C4-2B (cell line): ENCODE measurements around the gene TCFL5.
A peak's percentile ranks its signal among the peaks of the same experiment; 100 is the strongest.

ENCODE experiments used
- H3K27ac ChIP-seq: fragments of 450-650 bp; 2 replicates; pipeline ENCODE4 v1.5.1; 2017
- ZFX ChIP-seq: fragments of 450-650 bp; IDR thresholded peaks from 2 replicates; pipeline ENCODE4 v1.6.1; 2017
- TF ChIP-seq, protein P1 (sequence below): fragments of 450-650 bp; conservative IDR thresholded peaks from 2 replicates; pipeline ENCODE4 v1.5.1; 2017; ENCODE audit warnings: mild to moderate bottlenecking

Gene TCFL5

DNA sequence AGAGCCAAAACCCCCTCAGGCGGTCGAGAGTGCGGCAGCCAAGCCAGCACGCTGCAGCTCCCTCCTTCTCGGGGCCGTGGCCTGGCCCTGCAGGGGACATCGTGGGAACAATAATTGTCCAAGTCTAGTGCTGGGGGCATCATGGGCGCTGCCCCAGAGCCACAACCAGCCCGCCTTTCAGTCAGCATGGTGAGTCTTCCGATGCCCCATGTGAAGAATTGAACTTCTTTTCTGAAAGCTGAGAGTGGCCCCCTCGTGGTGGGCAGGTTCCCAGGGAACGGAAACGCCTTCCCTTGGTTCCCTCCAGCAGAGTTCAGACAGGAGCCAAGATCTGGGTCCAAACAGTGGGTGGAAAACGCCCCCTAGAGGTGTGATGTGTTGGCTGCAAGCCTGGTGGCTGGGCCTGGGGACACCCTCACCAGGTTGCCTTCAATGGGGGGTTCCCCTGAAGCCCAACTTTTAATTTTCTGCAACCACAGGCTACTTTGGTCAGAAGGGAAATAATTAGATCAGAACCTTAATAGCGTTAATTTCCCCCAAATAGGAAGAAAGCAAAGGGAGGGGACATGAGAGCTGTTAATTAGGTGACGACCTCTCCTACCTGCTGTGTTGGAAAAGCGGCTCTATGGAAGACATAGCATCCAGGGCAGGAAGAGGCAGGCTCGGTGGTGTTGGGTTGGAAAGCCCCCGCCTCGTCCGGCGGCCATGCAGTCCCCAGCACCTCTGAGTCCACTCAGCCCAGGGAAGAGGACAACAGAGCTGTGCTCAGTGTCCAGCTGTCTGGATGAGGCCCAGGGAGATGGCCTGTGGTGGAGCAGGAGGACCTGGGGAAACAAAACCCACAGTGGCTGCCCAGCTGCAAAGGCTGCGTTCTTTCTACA is 70.1 kb downstream of the TCFL5 start:
- H3K27ac ChIP-seq = no peak overlapping the region
- TF ChIP-seq, protein P1, sequence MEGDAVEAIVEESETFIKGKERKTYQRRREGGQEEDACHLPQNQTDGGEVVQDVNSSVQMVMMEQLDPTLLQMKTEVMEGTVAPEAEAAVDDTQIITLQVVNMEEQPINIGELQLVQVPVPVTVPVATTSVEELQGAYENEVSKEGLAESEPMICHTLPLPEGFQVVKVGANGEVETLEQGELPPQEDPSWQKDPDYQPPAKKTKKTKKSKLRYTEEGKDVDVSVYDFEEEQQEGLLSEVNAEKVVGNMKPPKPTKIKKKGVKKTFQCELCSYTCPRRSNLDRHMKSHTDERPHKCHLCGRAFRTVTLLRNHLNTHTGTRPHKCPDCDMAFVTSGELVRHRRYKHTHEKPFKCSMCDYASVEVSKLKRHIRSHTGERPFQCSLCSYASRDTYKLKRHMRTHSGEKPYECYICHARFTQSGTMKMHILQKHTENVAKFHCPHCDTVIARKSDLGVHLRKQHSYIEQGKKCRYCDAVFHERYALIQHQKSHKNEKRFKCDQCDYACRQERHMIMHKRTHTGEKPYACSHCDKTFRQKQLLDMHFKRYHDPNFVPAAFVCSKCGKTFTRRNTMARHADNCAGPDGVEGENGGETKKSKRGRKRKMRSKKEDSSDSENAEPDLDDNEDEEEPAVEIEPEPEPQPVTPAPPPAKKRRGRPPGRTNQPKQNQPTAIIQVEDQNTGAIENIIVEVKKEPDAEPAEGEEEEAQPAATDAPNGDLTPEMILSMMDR = peak; percentile 97
- no peak for TF ChIP-seq ZFX
